Heart right ventricle (tissue), 16 donors: Measurements from ENCODE around the gene PELI2. TPM values are rescaled to one million over a fixed set of nuclear protein-coding genes. Genes with fewer than 3 reads are reported as not detected.

Experiments used
- ATAC-seq, 8 donors: fragments of 200-7000 bp; cut with Tn5 transposase; one replicate each; pipeline ENCODE4 v1.9.1; 2020; ENCODE audit warnings: mild to moderate bottlenecking in 8 of 8, moderate library complexity in 8 of 8, moderate number of reproducible peaks in 1 of 8
- DNase-seq, 2 donors: peaks; one replicate each; pipeline ENCODE4 v3.0.0-alpha.2; 2020
- H3K27ac ChIP-seq, 10 donors: fragments of 200-600 bp; sonication (generic) in 2 of 10; one replicate each; pipeline versions ENCODE4 v1.5.0 to v1.8.0; 2020 to 2022; ENCODE audit warnings: mild to moderate bottlenecking in 3 of 10
- H3K27me3 ChIP-seq, 7 donors: fragments of 200-600 bp; one replicate each; pipeline ENCODE4 v1.8.0; 2021 to 2022; ENCODE audit warnings: mild to moderate bottlenecking in 2 of 7
- H3K36me3 ChIP-seq, 9 donors: fragments of 200-600 bp; sonication (generic) in 1 of 9; one replicate each; pipeline versions ENCODE4 v1.5.0 to v1.8.0; 2020 to 2022; ENCODE audit warnings: mild to moderate bottlenecking in 2 of 9
- H3K4me1 ChIP-seq, 9 donors: fragments of 200-600 bp; sonication (generic) in 1 of 9; one replicate each; pipeline versions ENCODE4 v1.5.0 to v1.8.0; 2020 to 2022; ENCODE audit warnings: mild to moderate bottlenecking in 4 of 9
- H3K4me3 ChIP-seq, 10 donors: fragments of 200-600 bp; sonication (generic) in 2 of 10; one replicate each; pipeline versions ENCODE4 v1.5.0 to v1.8.0; 2020 to 2022; ENCODE audit warnings: mild to moderate bottlenecking in 7 of 10, moderate library complexity in 2 of 10
- H3K9me3 ChIP-seq, 11 donors: fragments of 200-600 bp in 10 of 11; sonication (generic) in 2 of 11; one replicate each; pipeline versions ENCODE4 v1.5.0 to v1.8.0; 2013 to 2022; ENCODE audit warnings: mild to moderate bottlenecking in 2 of 11, control low read depth in 1 of 11, moderate library complexity in 1 of 11
- CTCF ChIP-seq, 9 donors: fragments of 200-600 bp; sonication (generic) in 2 of 9; IDR thresholded peaks; one replicate each; pipeline versions ENCODE4 v1.5.0 to v1.8.0; 2021 to 2022; ENCODE audit warnings: antibody characterized with exemption in 9 of 9, mild to moderate bottlenecking in 5 of 9, moderate library complexity in 1 of 9
- WGBS, 2 donors: extraction: QIAGEN DNeasy Blood & Tissue Kit; methylation state at CpG; one replicate each; pipeline ENCODE4 v1.1.7; 2013; ENCODE audit warnings: inconsistent platforms in 1 of 2; 5-methylcytosine and 5-hydroxymethylcytosine counted together
- intact Hi-C, 10 donors: fragments of 100-400 bp; cut with DNase I; formaldehyde crosslinking; loops; one replicate each; pipeline versions ENCODE4 v1.11.1 to v1.14.2; 2022
- polyA plus RNA-seq, 2 donors: library from polyadenylated mRNA; stranded (reverse); fragments of 200-250 nt; gene quantifications; one replicate each; pipeline ENCODE4 v1.2.3, GENCODE V29; 2013
- total RNA-seq, 10 donors: library from RNA; stranded (reverse); fragmentation: NEBNext Ultra II Directional in 3 of 10; extraction: Animal tissue kit (Norgen Biotek cat#: 25700) in 3 of 10; gene quantifications; one replicate each; pipeline versions ENCODE4 v1.2.1 to v1.2.4, GENCODE V29; 2021 to 2023
- donor health status: Arrhythmogenic right ventricular cardiomyopathy.
- donor health status: ischemic (EF 13 %, LVEDD 7.1; RV severe dilation, severe dysfunction).
- donor health status: healthy with polysubstance abuse.
- donor health status: DM: no; HTN: yes; CAD: no.
- donor health status: DM: no; HTN: no; CAD: no.
- donor health status: ischemic (EF 25% LVEDD 6.9; RV normal size, moderate dysfunction).
- donor health status: ischemic (EF 25% LVEDD 5.7; RV mildly dilated, moderate dysfunction).
- donor health status: healthy.
- donor health status: DM: yes; HTN: yes; CAD: no.
- donor health status: Ischemic cardiomyopathy.
- donor health status: ischemic (EF 35%, LVEDD 5.7; RV mildly dilated, moderate dysfunction).
- donor health status: nonischemic (EF 11% LVEDD 7.7; RV severe dilation, severe dysfunction).
- donor health status: DM: yes; HTN: yes; CAD: no.
- donor health status: PGD.
- donor health status: ischemic (EF 29% LVEDD 5.4; RV normal size, mild dysfunction).
- donor health status: nonischemic (EF 23%, LVEDD 6.1; RV moderate dilation, normal function).

Gene PELI2
- total and polyA plus RNA-seq, 12 donors: 0.87 to 4.9 (median 2.0) TPM

GRCh38 chr14:56170877-56171422 is 52.7 kb downstream of the PELI2 start:
- no peaks in the 10 kb centered on the region for H3K36me3 ChIP-seq
- H3K9me3 ChIP-seq: peaks cover 0 to 20% (median 9%) of the 10 kb centered on the region in 11 donors
- H3K4me3 ChIP-seq: no peak overlapping the region
- TF ChIP-seq CTCF (IDR thresholded peaks at IDR 0.05): no peak
- no peaks in the 10 kb centered on the region for H3K27me3 ChIP-seq
- peaks cover 0 to 22% (median 6%) of the 10 kb centered on the region in 9 donors for H3K4me1 ChIP-seq
- WGBS, 2 donors: 80 to 84% methylated on average over 7 of the region's 7 CpGs
- H3K27ac ChIP-seq: no peak overlapping the region
- no peak for ATAC-seq
- DNase-seq: no peak
- intact Hi-C loops: no loop called here

- no peak for DNase-seq
- H3K4me3 ChIP-seq: no peak overlapping the region
- ATAC-seq: no peak
- WGBS, 2 donors: 92 to 93% methylated on average over 3 of the region's 3 CpGs
- intact Hi-C loops: no loop called here
- no peaks in the 10 kb centered on the region for H3K27me3 ChIP-seq
- H3K9me3 ChIP-seq: peaks cover 0 to 8% (median 0%) of the 10 kb centered on the region in 11 donors
- no peak for TF ChIP-seq CTCF (IDR thresholded peaks at IDR 0.05)
- H3K27ac ChIP-seq: peak overlapping the region in 1 of 10 donors; percentile 44
- H3K4me1 ChIP-seq: peaks cover 0 to 22% (median 6%) of the 10 kb centered on the region in 9 donors
- no peaks in the 10 kb centered on the region for H3K36me3 ChIP-seq
Measured at GRCh38 chr14:56172074-56172473, 53.9 kb downstream of the PELI2 start.

- no peaks in the 10 kb centered on the region for H3K27me3 ChIP-seq
- peaks cover 0 to 3% (median 0%) of the 10 kb centered on the region in 11 donors for H3K9me3 ChIP-seq
- DNase-seq: no peak
- 46 to 51% methylated on average over 3 of the region's 3 CpGs for WGBS, 2 donors
- TF ChIP-seq CTCF (IDR thresholded peaks at IDR 0.05): no peak
- intact Hi-C loops: no loop called here
- H3K4me1 ChIP-seq: peaks cover 0 to 26% (median 6%) of the 10 kb centered on the region in 9 donors
- ATAC-seq: peak in 4 of 8 donors; percentile 17 to 81 (median 33)
- H3K27ac ChIP-seq: peak overlapping the region in 2 of 10 donors; percentile 23 to 44
- H3K36me3 ChIP-seq: no peaks in the 10 kb centered on the region
- H3K4me3 ChIP-seq: no peak overlapping the region
Measured at GRCh38 chr14:56172571-56172971, 54.4 kb downstream of the PELI2 start.

- intact Hi-C loops: no loop called here
- TF ChIP-seq CTCF (IDR thresholded peaks at IDR 0.05): no peak
- DNase-seq (no peak), ATAC-seq (no peak)
- H3K4me1 ChIP-seq: peaks cover 0 to 31% (median 6%) of the 10 kb centered on the region in 9 donors
- no peak overlapping the region for H3K4me3 ChIP-seq
- H3K27me3 ChIP-seq: no peaks in the 10 kb centered on the region
- no peaks in the 10 kb centered on the region for H3K36me3 ChIP-seq
- H3K27ac ChIP-seq: no peak overlapping the region
- no peaks in the 10 kb centered on the region for H3K9me3 ChIP-seq
- 92 to 96% methylated on average over 6 of the region's 6 CpGs for WGBS, 2 donors
Measured at GRCh38 chr14:56173365-56173922, 55.2 kb downstream of the PELI2 start.
